GM23338 (cell line): ENCODE data around the gene SIGLEC7. TPM values are rescaled to one million over a fixed set of nuclear protein-coding genes. Genes with fewer than 3 reads are reported as not detected.

Source experiments
- ATAC-seq: fragments of 200-7000 bp; cut with Tn5 transposase; 3 replicates; pipeline ENCODE4 v1.9.1; 2020
- DNase-seq: peaks from one replicate; pipeline ENCODE4 v3.0.0-alpha.2; 2015; ENCODE audit warnings: low spot score
- H2AFZ ChIP-seq: fragments of 200-600 bp; sonication (generic); 2 replicates; pipeline ENCODE4 v1.8.0; 2016; ENCODE audit warnings: antibody characterized with exemption, mild to moderate bottlenecking, moderate library complexity
- H3F3A ChIP-seq: fragments of 200-600 bp; sonication (generic); replicated peaks from 2 replicates; pipeline ENCODE4 v1.8.0; 2017; ENCODE audit warnings: antibody characterized with exemption, mixed run types, low read depth
- H3K27ac ChIP-seq: fragments of 200-600 bp; sonication (generic); 2 replicates; pipeline ENCODE4 v1.6.1; 2016; ENCODE audit warnings: low read depth
- H3K27me3 ChIP-seq: fragments of 200-600 bp; sonication (generic); 2 replicates; pipeline ENCODE4 v1.8.0; 2016; ENCODE audit warnings: mild to moderate bottlenecking, mixed run types, moderate library complexity; ENCODE audit not compliant: insufficient read depth
- H3K36me3 ChIP-seq: fragments of 200-600 bp; sonication (generic); 2 replicates; pipeline ENCODE4 v1.8.0; 2016; ENCODE audit warnings: mild to moderate bottlenecking; ENCODE audit not compliant: insufficient read depth
- H3K4me1 ChIP-seq: fragments of 200-600 bp; sonication (generic); 2 replicates; pipeline ENCODE4 v1.8.0; 2016; ENCODE audit warnings: mild to moderate bottlenecking, moderate library complexity; ENCODE audit not compliant: insufficient read depth
- H3K4me2 ChIP-seq: fragments of 200-600 bp; sonication (generic); 2 replicates; pipeline ENCODE4 v1.7.1; 2017; ENCODE audit warnings: mixed run types
- H3K4me3 ChIP-seq: fragments of 200-600 bp; sonication (generic); 2 replicates; pipeline ENCODE4 v1.6.1; 2016; ENCODE audit warnings: mixed run types
- H3K79me2 ChIP-seq: fragments of 200-600 bp; sonication (generic); replicated peaks from 2 replicates; pipeline ENCODE4 v1.8.0; 2017; ENCODE audit warnings: mild to moderate bottlenecking; ENCODE audit not compliant: insufficient read depth
- H3K9me2 ChIP-seq: fragments of 200-600 bp; sonication (generic); 2 replicates; pipeline ENCODE4 v1.8.0; 2017; ENCODE audit not compliant: insufficient read depth
- H4K20me1 ChIP-seq: fragments of 200-600 bp; sonication (generic); replicated peaks from 2 replicates; pipeline ENCODE4 v1.8.0; 2017; ENCODE audit warnings: mild to moderate bottlenecking; ENCODE audit not compliant: insufficient read depth
- H3K27ac Mint-ChIP-seq: 2 replicates; pipeline ENCODE4 v1.8.0; 2020; ENCODE audit warnings: inconsistent platforms, mild to moderate bottlenecking, moderate library complexity, mixed read lengths
- H3K27me3 Mint-ChIP-seq: 3 replicates; pipeline ENCODE4 v1.8.0; 2022; ENCODE audit warnings: low read depth, mild to moderate bottlenecking, moderate library complexity, mixed read lengths, inconsistent platforms; ENCODE audit not compliant: insufficient read depth, poor library complexity
- H3K36me3 Mint-ChIP-seq: 3 replicates; pipeline ENCODE4 v1.8.0; 2021; ENCODE audit warnings: low read depth, mild to moderate bottlenecking, inconsistent platforms, moderate library complexity, mixed read lengths
- H3K4me1 Mint-ChIP-seq: 3 replicates; pipeline ENCODE4 v1.8.0; 2020; ENCODE audit warnings: mild to moderate bottlenecking, inconsistent platforms, mixed read lengths
- H3K4me3 Mint-ChIP-seq: 3 replicates; pipeline ENCODE4 v1.8.0; 2021; ENCODE audit warnings: moderate library complexity, mild to moderate bottlenecking, inconsistent platforms, mixed read lengths
- H3K9me3 Mint-ChIP-seq: 3 replicates; pipeline ENCODE4 v1.8.0; 2020; ENCODE audit warnings: moderate library complexity, mild to moderate bottlenecking, inconsistent platforms, mixed read lengths
- CTCF ChIP-seq, 2 experiments: fragments of 200-600 bp in 1 of 2; sonication (generic) in 1 of 2; conservative IDR thresholded peaks; 2 replicates each; pipeline versions ENCODE4 v1.5.1 to v1.6.1; 2016 to 2017; ENCODE audit warnings: antibody characterized with exemption in 2 of 2, low read depth in 2 of 2, mild to moderate bottlenecking in 2 of 2, moderate library complexity in 1 of 2
- ETS1 ChIP-seq: IDR thresholded peaks from 2 replicates; pipeline ENCODE4 v1.6.1; 2016; ENCODE audit warnings: antibody characterized with exemption
- POLR2AphosphoS5 ChIP-seq: IDR thresholded peaks from 2 replicates; pipeline ENCODE4 v1.6.1; 2016; ENCODE audit warnings: antibody characterized with exemption, low read depth
- REST ChIP-seq: IDR thresholded peaks from one replicate; pipeline ENCODE4 v1.6.1; 2018; ENCODE audit warnings: antibody characterized with exemption; ENCODE audit not compliant: unreplicated experiment
- STAT1 ChIP-seq: IDR thresholded peaks from one replicate; pipeline ENCODE4 v1.6.1; 2016; ENCODE audit warnings: antibody characterized with exemption; ENCODE audit not compliant: unreplicated experiment
- ZNF114 ChIP-seq: fragments of 250-450 bp; sonication (Bioruptor Pico); IDR thresholded peaks from 2 replicates; pipeline ENCODE4 v1.5.0; 2020; ENCODE audit warnings: mild to moderate bottlenecking, moderate library complexity
- ZNF331 ChIP-seq: fragments of 250-450 bp; sonication (Bioruptor Pico); IDR thresholded peaks from 2 replicates; pipeline ENCODE4 v1.5.0; 2020; ENCODE audit warnings: low read depth, mild to moderate bottlenecking, moderate library complexity
- ZNF462 ChIP-seq: fragments of 250-450 bp; sonication (Bioruptor Pico); IDR thresholded peaks from 2 replicates; pipeline ENCODE4 v1.5.0; 2020; ENCODE audit warnings: mild to moderate bottlenecking, moderate library complexity
- polyA plus RNA-seq: library from polyadenylated mRNA; unstranded; fragments of >200 nt; fragmentation: Nextera tagmentation; extraction: Ambion mirVana; gene quantifications from 2 replicates; pipeline ENCODE4 v1.2.1, GENCODE V29; 2016
- total RNA-seq: library from RNA; depleted of rRNA; stranded (reverse); fragments of >200 nt; shearing (Covaris generic); gene quantifications from 2 replicates; pipeline ENCODE4 v1.2.3, GENCODE V29; 2014

The SIGLEC7 gene
- total and polyA plus RNA-seq, 2 experiments from 2014 or later = not detected

GRCh38 chr19:51144482-51145045 is 2.5 kb downstream of the SIGLEC7 start:
- 0 out of 2 replicates have a peak, but pooled peaks cover 5% of the 10 kb centered on the region for H3K9me2 ChIP-seq
- H2AFZ ChIP-seq = no peak overlapping the region
- H3K9me3 Mint-ChIP-seq = peaks cover 3% of the 10 kb centered on the region; the same call in 1 of the 3 replicates
- H3K27ac ChIP-seq = no peak overlapping the region
- H3K36me3 ChIP-seq = no peaks in the 10 kb centered on the region
- H3K4me1 ChIP-seq = peaks cover 14% of the 10 kb centered on the region
- H3K4me1 Mint-ChIP-seq = peaks cover 19% of the 10 kb centered on the region
- H3K27me3 Mint-ChIP-seq = peaks cover 19% of the 10 kb centered on the region
- no peaks in the 10 kb centered on the region for H4K20me1 ChIP-seq
- no peaks in the 10 kb centered on the region for H3F3A ChIP-seq
- DNase-seq (no peak), ATAC-seq (no peak)
- no peaks in the 10 kb centered on the region for H3K79me2 ChIP-seq
- no peaks in the 10 kb centered on the region for H3K27me3 ChIP-seq
- no peak overlapping the region for H3K4me2 ChIP-seq
- no peak overlapping the region for H3K27ac Mint-ChIP-seq
- TF ChIP-seq ZNF462 (CRISPR knock-in tag) = no peak
- TF ChIP-seq ETS1 = no peak
- no peak for TF ChIP-seq ZNF331
- H3K4me3 ChIP-seq = no peak overlapping the region
- H3K36me3 Mint-ChIP-seq = no peaks in the 10 kb centered on the region
- H3K4me3 Mint-ChIP-seq = no peak overlapping the region

GRCh38 chr19:51145916-51146493 is 3.9 kb downstream of the SIGLEC7 start:
- Histone ChIP-seq H3F3A (no peaks in the 10 kb centered on the region), H3K4me3 (no peak overlapping the region), H3K4me1 (peaks cover 6% of the 10 kb centered on the region), H2AFZ (no peak overlapping the region), H3K79me2 (no peaks in the 10 kb centered on the region), H4K20me1 (no peaks in the 10 kb centered on the region), H3K4me2 (no peak overlapping the region), H3K9me2 (0 out of 2 replicates have a peak, but pooled peaks cover 10% of the 10 kb centered on the region), H3K27ac (no peak overlapping the region), H3K27me3 (no peaks in the 10 kb centered on the region), H3K36me3 (no peaks in the 10 kb centered on the region)
- H3K27me3 Mint-ChIP-seq = peaks cover 17% of the 10 kb centered on the region
- H3K27ac Mint-ChIP-seq = no peak overlapping the region
- no peak overlapping the region for H3K4me3 Mint-ChIP-seq
- H3K4me1 Mint-ChIP-seq = peaks cover 8% of the 10 kb centered on the region
- ATAC-seq (peak; percentile 41; the same call in 2 of the 3 replicates), DNase-seq (no peak)
- no peaks in the 10 kb centered on the region; the same call in 2 of the 3 replicates for H3K36me3 Mint-ChIP-seq
- H3K9me3 Mint-ChIP-seq = peaks cover 5% of the 10 kb centered on the region; the same call in 1 of the 3 replicates
- TF ChIP-seq CTCF (conservative IDR thresholded peaks at IDR 0.05; ENCODE audit: low read depth in 2 of 2) = no peak
- TF ChIP-seq ZNF114 (CRISPR knock-in tag) = no peak
- TF ChIP-seq ZNF331 = no peak
- no peak for TF ChIP-seq STAT1
- TF ChIP-seq REST = no peak
- TF ChIP-seq POLR2AphosphoS5 = no peak
